ENCODE results near the gene UBL4B.
"Not testable (repeated sequence)": the region's sequence is repeated elsewhere in the genome, so short reads cannot be mapped to it uniquely, and the experiment has no call there.

The UBL4B gene

GRCh38 chr1:110076789-110077500 lies 35.3 kb upstream of the UBL4B start:
- no peaks in the 10 kb centered on the region for H3K4me1 ChIP-seq (ENCODE audit: control insufficient read depth in 2 of 2, insufficient read depth in 1 of 2, low read depth in 1 of 2, low read length in 2 of 2)
- no peak overlapping the region for H2BK120ac ChIP-seq (ENCODE audit: low read depth, low read length)
- no peak overlapping the region for H3K4ac ChIP-seq (ENCODE audit: low read length)
- H4K91ac ChIP-seq (ENCODE audit: low read depth, low read length, poor library complexity) = no peak overlapping the region
- no peak overlapping the region for H2AFZ ChIP-seq (ENCODE audit: low read length)
- no peak overlapping the region for H4K8ac ChIP-seq (ENCODE audit: low read depth, low read length)
- H3K14ac ChIP-seq (ENCODE audit: low read length) = no peak overlapping the region
- H3K4me2 ChIP-seq (ENCODE audit: insufficient read depth, low read length, poor library complexity, severe bottlenecking) = no peak overlapping the region
- no peak overlapping the region for H2AK5ac ChIP-seq (ENCODE audit: low read depth, low read length)
- no peaks in the 10 kb centered on the region for H3K36me3 ChIP-seq (replicated peaks in 1 of 2; ENCODE audit: control insufficient read depth in 2 of 2, insufficient read depth in 2 of 2, low read length in 2 of 2)
- DNase-seq (ENCODE audit: low spot score) = no peak
- H3K4me3 ChIP-seq (ENCODE audit: low read length in 2 of 2) = no peak overlapping the region
- H3K27ac ChIP-seq (replicated peaks; ENCODE audit: low read length) = no peak overlapping the region
- H3K9me3 ChIP-seq (replicated peaks in 1 of 2; ENCODE audit: control insufficient read depth in 2 of 2, insufficient read depth in 1 of 2, low read depth in 1 of 2, low read length in 2 of 2) = no peaks in the 10 kb centered on the region
- WGBS, 2 donors (ENCODE audit: extremely low coverage in 2 of 2, insufficient read length in 2 of 2, insufficient replicate concordance in 1 of 2) = no CpG with 5 or more reads among the region's 3 CpGs
- peaks cover 2% of the 10 kb centered on the region for H3K79me1 ChIP-seq (ENCODE audit: low read depth, low read length)
- no peak overlapping the region for H3K23ac ChIP-seq (ENCODE audit: low read depth, low read length, poor library complexity)
- H2BK12ac ChIP-seq (ENCODE audit: low read length) = no peak overlapping the region
- no peak overlapping the region for H3K18ac ChIP-seq (ENCODE audit: low read length)
- H3K27me3 ChIP-seq (ENCODE audit: control insufficient read depth in 3 of 3, insufficient read depth in 3 of 3, low read depth in 1 of 3, low read length in 3 of 3) = peaks cover 0 to 92% (median 21%) of the 10 kb centered on the region in 3 experiments
- no peak overlapping the region for H2BK15ac ChIP-seq (ENCODE audit: low read length)
- H2BK5ac ChIP-seq (ENCODE audit: low read length) = no peak overlapping the region
- no peak overlapping the region for H3K9ac ChIP-seq (ENCODE audit: low read depth, low read length, poor library complexity)

- H3K4me1 ChIP-seq (ENCODE audit: control insufficient read depth in 2 of 2, insufficient read depth in 1 of 2, low read depth in 1 of 2, low read length in 2 of 2); H3K79me1 ChIP-seq (ENCODE audit: low read depth, low read length); H4K8ac ChIP-seq (ENCODE audit: low read depth, low read length); H3K27ac ChIP-seq (replicated peaks; ENCODE audit: low read length); H2BK5ac ChIP-seq (ENCODE audit: low read length); H2BK12ac ChIP-seq (ENCODE audit: low read length); DNase-seq (ENCODE audit: low spot score); H4K91ac ChIP-seq (ENCODE audit: low read depth, low read length, poor library complexity); H3K4me2 ChIP-seq (ENCODE audit: insufficient read depth, low read length, poor library complexity, severe bottlenecking); H3K4ac ChIP-seq (ENCODE audit: low read length); H3K14ac ChIP-seq (ENCODE audit: low read length); H2BK15ac ChIP-seq (ENCODE audit: low read length); H2BK120ac ChIP-seq (ENCODE audit: low read depth, low read length); H3K9ac ChIP-seq (ENCODE audit: low read depth, low read length, poor library complexity); H2AK5ac ChIP-seq (ENCODE audit: low read depth, low read length); H3K4me3 ChIP-seq (ENCODE audit: low read length in 2 of 2); H3K18ac ChIP-seq (ENCODE audit: low read length); H3K23ac ChIP-seq (ENCODE audit: low read depth, low read length, poor library complexity); H3K9me3 ChIP-seq (replicated peaks in 1 of 2; ENCODE audit: control insufficient read depth in 2 of 2, insufficient read depth in 1 of 2, low read depth in 1 of 2, low read length in 2 of 2); H2AFZ ChIP-seq (ENCODE audit: low read length); H3K36me3 ChIP-seq (replicated peaks in 1 of 2; ENCODE audit: control insufficient read depth in 2 of 2, insufficient read depth in 2 of 2, low read length in 2 of 2): not testable (repeated sequence)
- no CpG with 5 or more reads among the region's 2 CpGs for WGBS, 2 donors (ENCODE audit: extremely low coverage in 2 of 2, insufficient read length in 2 of 2, insufficient replicate concordance in 1 of 2)
- peaks cover 26 to 93% (median 43%) of the 10 kb centered on the region in 3 experiments for H3K27me3 ChIP-seq (ENCODE audit: control insufficient read depth in 3 of 3, insufficient read depth in 3 of 3, low read depth in 1 of 3, low read length in 3 of 3)
Observed at GRCh38 chr1:110079995-110080394, 32.2 kb upstream of the UBL4B start.

DNA sequence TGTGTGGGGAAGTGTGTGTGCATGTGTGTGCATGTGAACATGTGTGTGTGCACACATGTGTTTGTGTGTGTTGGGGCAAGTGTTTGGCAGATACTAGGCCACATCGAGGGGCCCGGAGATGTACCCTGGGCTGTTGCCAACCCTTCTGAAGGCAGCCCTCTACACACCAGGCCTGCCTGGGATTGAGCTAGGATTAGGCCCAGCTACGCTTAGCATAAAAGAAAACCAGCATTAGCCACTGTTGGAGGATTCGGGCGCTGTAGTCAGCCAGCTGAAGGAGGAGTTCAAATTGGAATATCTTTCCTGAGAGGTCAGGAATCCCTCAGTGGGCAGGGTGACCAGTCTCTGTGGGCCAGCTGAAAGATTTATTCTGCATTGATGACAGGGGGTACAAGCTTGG lies 31.2 kb upstream of the UBL4B start:
- no peaks in the 10 kb centered on the region for H3K36me3 ChIP-seq (replicated peaks in 1 of 2; ENCODE audit: control insufficient read depth in 2 of 2, insufficient read depth in 2 of 2, low read length in 2 of 2)
- H3K27ac ChIP-seq (replicated peaks; ENCODE audit: low read length) = no peak overlapping the region
- H2AFZ ChIP-seq (ENCODE audit: low read length) = no peak overlapping the region
- H3K4ac ChIP-seq (ENCODE audit: low read length) = no peak overlapping the region
- WGBS, 2 donors (ENCODE audit: extremely low coverage in 2 of 2, insufficient read length in 2 of 2, insufficient replicate concordance in 1 of 2) = no CpG with 5 or more reads among the region's 5 CpGs
- H2BK120ac ChIP-seq (ENCODE audit: low read depth, low read length) = no peak overlapping the region
- no peak overlapping the region for H2BK5ac ChIP-seq (ENCODE audit: low read length)
- H3K4me3 ChIP-seq (ENCODE audit: low read length in 2 of 2) = no peak overlapping the region
- peaks cover 0 to 5% of the 10 kb centered on the region in 2 donors for H3K4me1 ChIP-seq (ENCODE audit: control insufficient read depth in 2 of 2, insufficient read depth in 1 of 2, low read depth in 1 of 2, low read length in 2 of 2)
- H4K8ac ChIP-seq (ENCODE audit: low read depth, low read length) = no peak overlapping the region
- peak overlapping the region; percentile 49 for H2AK5ac ChIP-seq (ENCODE audit: low read depth, low read length)
- H3K9me3 ChIP-seq (replicated peaks in 1 of 2; ENCODE audit: control insufficient read depth in 2 of 2, insufficient read depth in 1 of 2, low read depth in 1 of 2, low read length in 2 of 2) = peaks cover 0 to 2% of the 10 kb centered on the region in 2 donors
- peaks cover 2% of the 10 kb centered on the region for H3K79me1 ChIP-seq (ENCODE audit: low read depth, low read length)
- H2BK12ac ChIP-seq (ENCODE audit: low read length) = no peak overlapping the region
- H3K18ac ChIP-seq (ENCODE audit: low read length) = no peak overlapping the region
- no peak overlapping the region for H3K23ac ChIP-seq (ENCODE audit: low read depth, low read length, poor library complexity)
- DNase-seq (ENCODE audit: low spot score) = no peak
- no peak overlapping the region for H3K14ac ChIP-seq (ENCODE audit: low read length)
- H3K27me3 ChIP-seq (ENCODE audit: control insufficient read depth in 3 of 3, insufficient read depth in 3 of 3, low read depth in 1 of 3, low read length in 3 of 3) = peaks cover 32 to 95% (median 53%) of the 10 kb centered on the region in 3 experiments
- H3K9ac ChIP-seq (ENCODE audit: low read depth, low read length, poor library complexity) = no peak overlapping the region
- no peak overlapping the region for H2BK15ac ChIP-seq (ENCODE audit: low read length)
- no peak overlapping the region for H4K91ac ChIP-seq (ENCODE audit: low read depth, low read length, poor library complexity)
- no peak overlapping the region for H3K4me2 ChIP-seq (ENCODE audit: insufficient read depth, low read length, poor library complexity, severe bottlenecking)

DNA sequence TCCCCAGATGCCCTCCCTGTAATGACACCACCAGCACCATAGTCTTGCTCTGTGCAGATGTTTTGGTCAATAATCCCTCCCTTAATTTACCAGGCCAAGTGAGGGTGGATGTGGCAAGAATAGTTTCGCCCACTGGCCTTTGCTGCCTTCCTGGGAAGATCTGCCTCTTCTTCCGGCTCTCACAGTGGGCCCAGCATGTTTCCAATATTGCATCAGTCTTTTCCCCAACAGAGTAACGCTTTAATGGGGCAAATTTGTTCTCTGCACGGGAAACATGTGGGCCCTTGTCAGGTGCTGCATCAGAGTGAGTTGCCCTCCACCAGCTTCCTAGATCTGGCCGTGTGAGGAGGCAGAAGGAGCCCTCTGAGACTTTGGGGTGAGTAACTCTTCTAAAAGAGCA lies 29.8 kb upstream of the UBL4B start:
- no CpG with 5 or more reads among the region's 5 CpGs for WGBS, 2 donors (ENCODE audit: extremely low coverage in 2 of 2, insufficient read length in 2 of 2, insufficient replicate concordance in 1 of 2)

More for the DNA sequence above, 29.8 kb upstream of the UBL4B start:
- Histone ChIP-seq H3K4me3 (ENCODE audit: low read length in 2 of 2) (no peak overlapping the region), H3K27ac (replicated peaks; ENCODE audit: low read length) (no peak overlapping the region), H3K4me1 (ENCODE audit: control insufficient read depth in 2 of 2, insufficient read depth in 1 of 2, low read depth in 1 of 2, low read length in 2 of 2) (peaks cover 0 to 5% of the 10 kb centered on the region in 2 donors), H3K9ac (ENCODE audit: low read depth, low read length, poor library complexity) (no peak overlapping the region), H2BK12ac (ENCODE audit: low read length) (no peak overlapping the region), H3K36me3 (replicated peaks in 1 of 2; ENCODE audit: control insufficient read depth in 2 of 2, insufficient read depth in 2 of 2, low read length in 2 of 2) (no peaks in the 10 kb centered on the region), H3K9me3 (replicated peaks in 1 of 2; ENCODE audit: control insufficient read depth in 2 of 2, insufficient read depth in 1 of 2, low read depth in 1 of 2, low read length in 2 of 2) (peaks cover 0 to 2% of the 10 kb centered on the region in 2 donors), H3K14ac (ENCODE audit: low read length) (no peak overlapping the region), H2AFZ (ENCODE audit: low read length) (no peak overlapping the region), H2BK5ac (ENCODE audit: low read length) (no peak overlapping the region), H3K4ac (ENCODE audit: low read length) (no peak overlapping the region), H4K91ac (ENCODE audit: low read depth, low read length, poor library complexity) (no peak overlapping the region), H2BK120ac (ENCODE audit: low read depth, low read length) (no peak overlapping the region), H2AK5ac (ENCODE audit: low read depth, low read length) (no peak overlapping the region), H3K18ac (ENCODE audit: low read length) (no peak overlapping the region), H3K27me3 (ENCODE audit: control insufficient read depth in 3 of 3, insufficient read depth in 3 of 3, low read depth in 1 of 3, low read length in 3 of 3) (peaks cover 32 to 95% (median 67%) of the 10 kb centered on the region in 3 experiments), H4K8ac (ENCODE audit: low read depth, low read length) (no peak overlapping the region), H3K23ac (ENCODE audit: low read depth, low read length, poor library complexity) (peak overlapping the region; percentile 29), H3K4me2 (ENCODE audit: insufficient read depth, low read length, poor library complexity, severe bottlenecking) (no peak overlapping the region), H2BK15ac (ENCODE audit: low read length) (no peak overlapping the region), H3K79me1 (ENCODE audit: low read depth, low read length) (peaks cover 2% of the 10 kb centered on the region)
- no peak for DNase-seq (ENCODE audit: low spot score)

All from neuronal stem cell (in vitro differentiated cells).